SU-DHL-6 (cell line): ENCODE data around the gene ANK3.

Source experiments
- H2AFZ ChIP-seq: fragments of 200-600 bp; sonication (generic); 2 replicates; pipeline ENCODE4 v1.6.1; 2014; ENCODE audit warnings: low read depth, mild to moderate bottlenecking, moderate library complexity, mixed read lengths, antibody characterized with exemption, low read length; ENCODE audit not compliant: severe bottlenecking
- H3F3A ChIP-seq: fragments of 200-600 bp; shearing (Covaris generic); 2 replicates; pipeline ENCODE4 v1.6.0; 2016; ENCODE audit warnings: antibody characterized with exemption, mild to moderate bottlenecking; ENCODE audit not compliant: insufficient read depth
- H3K27ac ChIP-seq: fragments of 200-600 bp; sonication (generic); 2 replicates; pipeline ENCODE4 v1.5.1; 2016; ENCODE audit warnings: low read depth, mild to moderate bottlenecking, low read length, moderate library complexity, mixed read lengths
- H3K27me3 ChIP-seq: fragments of 200-600 bp; sonication (generic), shearing (Covaris generic); 2 replicates; pipeline ENCODE4 v1.6.0; 2014; ENCODE audit warnings: mild to moderate bottlenecking, low read length
- H3K36me3 ChIP-seq: fragments of 200-600 bp; sonication (generic); 2 replicates; pipeline ENCODE4 v1.6.1; 2014; ENCODE audit warnings: mild to moderate bottlenecking, low read length, mixed read lengths
- H3K4me2 ChIP-seq: fragments of 300-600, 200-600 bp; shearing (Covaris generic), sonication (generic); 2 replicates; pipeline ENCODE4 v1.6.0; 2014; ENCODE audit warnings: low read length, low read depth, mild to moderate bottlenecking; ENCODE audit not compliant: poor library complexity, severe bottlenecking
- H3K4me3 ChIP-seq: fragments of 200-600 bp; sonication (generic); 2 replicates; pipeline ENCODE4 v1.5.1; 2014; ENCODE audit warnings: antibody characterized with exemption, low read length, mild to moderate bottlenecking, mixed read lengths; ENCODE audit not compliant: insufficient read depth, poor library complexity, severe bottlenecking
- H3K79me2 ChIP-seq: fragments of 200-600 bp; sonication (generic); 2 replicates; pipeline ENCODE4 v1.6.1; 2014; ENCODE audit warnings: mild to moderate bottlenecking, low read length, moderate library complexity; ENCODE audit not compliant: insufficient read depth
- H3K9ac ChIP-seq: fragments of 200-600 bp; sonication (generic); 2 replicates; pipeline ENCODE4 v1.7.0; 2014; ENCODE audit warnings: mild to moderate bottlenecking, low read length
- H3K9me2 ChIP-seq: fragments of 200-600 bp; sonication (generic); replicated peaks from 2 replicates; pipeline ENCODE4 v1.6.1; 2014; ENCODE audit warnings: low read length; ENCODE audit not compliant: insufficient read depth
- H3K9me3 ChIP-seq: fragments of 200-600 bp; sonication (generic); 2 replicates; pipeline ENCODE4 v1.6.1; 2014; ENCODE audit warnings: low read length, mixed read lengths; ENCODE audit not compliant: insufficient read depth
- H4K20me1 ChIP-seq: fragments of 200-600 bp; sonication (generic); 2 replicates; pipeline ENCODE4 v1.6.1; 2014; ENCODE audit warnings: low read depth, mild to moderate bottlenecking, antibody characterized with exemption, low read length, moderate library complexity, mixed read lengths
- EZH2phosphoT487 ChIP-seq: fragments of 200-600 bp; sonication (generic), shearing (Covaris generic); conservative IDR thresholded peaks from 2 replicates; pipeline ENCODE4 v1.6.1; 2018; ENCODE audit warnings: mild to moderate bottlenecking, antibody characterized with exemption, low read length, moderate library complexity, mixed read lengths
- TF ChIP-seq, protein P1 (sequence below): fragments of 200-600 bp; sonication (generic); IDR thresholded peaks from one replicate; pipeline ENCODE4 v1.5.1; 2017; ENCODE audit warnings: antibody characterized with exemption, mild to moderate bottlenecking, low read length, moderate library complexity; ENCODE audit not compliant: insufficient read depth, poor library complexity, severe bottlenecking

Gene ANK3

DNA sequence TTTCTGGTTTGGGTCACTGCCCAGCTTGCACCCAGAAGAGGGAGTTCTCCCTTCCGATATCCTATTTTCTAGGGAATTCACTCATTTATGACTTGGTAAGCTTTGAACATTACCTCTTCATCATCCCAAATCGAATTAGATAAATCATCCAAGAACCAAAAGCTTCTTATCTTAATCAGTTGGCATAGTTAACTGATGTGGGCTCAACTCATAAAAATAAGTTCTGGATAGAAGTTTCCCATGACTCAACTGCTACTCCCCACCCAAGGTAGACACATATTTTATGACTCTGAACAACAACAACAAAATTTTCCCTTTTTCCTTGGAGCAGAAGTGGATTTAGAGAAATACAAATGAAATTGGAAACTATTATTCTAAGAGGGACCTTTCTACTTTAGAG, 380.4 kb downstream of the ANK3 start:
- Histone ChIP-seq H3K79me2 (no peaks in the 10 kb centered on the region), H3K4me3 (no peak overlapping the region), H3K4me2 (no peak overlapping the region), H3K9me3 (no peaks in the 10 kb centered on the region), H3K36me3 (no peaks in the 10 kb centered on the region), H2AFZ (no peak overlapping the region), H3K27ac (no peak overlapping the region), H3F3A (no peaks in the 10 kb centered on the region), H3K9me2 (no peaks in the 10 kb centered on the region), H3K9ac (no peak overlapping the region), H4K20me1 (no peaks in the 10 kb centered on the region), H3K27me3 (no peaks in the 10 kb centered on the region)
- TF ChIP-seq, protein P1, sequence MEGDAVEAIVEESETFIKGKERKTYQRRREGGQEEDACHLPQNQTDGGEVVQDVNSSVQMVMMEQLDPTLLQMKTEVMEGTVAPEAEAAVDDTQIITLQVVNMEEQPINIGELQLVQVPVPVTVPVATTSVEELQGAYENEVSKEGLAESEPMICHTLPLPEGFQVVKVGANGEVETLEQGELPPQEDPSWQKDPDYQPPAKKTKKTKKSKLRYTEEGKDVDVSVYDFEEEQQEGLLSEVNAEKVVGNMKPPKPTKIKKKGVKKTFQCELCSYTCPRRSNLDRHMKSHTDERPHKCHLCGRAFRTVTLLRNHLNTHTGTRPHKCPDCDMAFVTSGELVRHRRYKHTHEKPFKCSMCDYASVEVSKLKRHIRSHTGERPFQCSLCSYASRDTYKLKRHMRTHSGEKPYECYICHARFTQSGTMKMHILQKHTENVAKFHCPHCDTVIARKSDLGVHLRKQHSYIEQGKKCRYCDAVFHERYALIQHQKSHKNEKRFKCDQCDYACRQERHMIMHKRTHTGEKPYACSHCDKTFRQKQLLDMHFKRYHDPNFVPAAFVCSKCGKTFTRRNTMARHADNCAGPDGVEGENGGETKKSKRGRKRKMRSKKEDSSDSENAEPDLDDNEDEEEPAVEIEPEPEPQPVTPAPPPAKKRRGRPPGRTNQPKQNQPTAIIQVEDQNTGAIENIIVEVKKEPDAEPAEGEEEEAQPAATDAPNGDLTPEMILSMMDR: no peak
- TF ChIP-seq EZH2phosphoT487: no peak

DNA sequence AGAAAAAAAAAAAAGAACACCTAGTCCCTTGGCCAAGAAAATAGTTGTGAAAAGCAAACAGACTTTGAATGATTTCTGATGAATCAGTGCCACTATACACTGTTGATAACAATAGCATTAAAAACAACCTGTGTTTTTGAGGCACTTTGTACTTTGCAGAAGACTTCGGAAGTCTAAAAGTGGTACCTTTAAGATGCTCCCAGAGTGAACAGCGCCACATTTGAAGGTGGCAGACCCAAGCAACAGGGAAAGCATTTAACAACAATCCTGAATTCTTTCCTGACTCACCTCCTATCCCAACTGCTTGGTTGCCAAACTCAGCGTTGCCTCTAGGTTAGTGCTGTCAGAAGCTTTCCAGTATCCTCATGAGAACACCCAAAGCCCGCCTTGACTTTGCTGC, 380.9 kb downstream of the ANK3 start:
- TF ChIP-seq EZH2phosphoT487: no peak
- TF ChIP-seq, protein P1: no peak
- Histone ChIP-seq H3K27ac (no peak overlapping the region), H3K9me3 (no peaks in the 10 kb centered on the region), H4K20me1 (no peaks in the 10 kb centered on the region), H2AFZ (no peak overlapping the region), H3K9ac (no peak overlapping the region), H3K27me3 (no peaks in the 10 kb centered on the region), H3K79me2 (no peaks in the 10 kb centered on the region), H3K4me3 (no peak overlapping the region), H3K9me2 (no peaks in the 10 kb centered on the region), H3K36me3 (no peaks in the 10 kb centered on the region), H3F3A (no peaks in the 10 kb centered on the region), H3K4me2 (no peak overlapping the region)

DNA sequence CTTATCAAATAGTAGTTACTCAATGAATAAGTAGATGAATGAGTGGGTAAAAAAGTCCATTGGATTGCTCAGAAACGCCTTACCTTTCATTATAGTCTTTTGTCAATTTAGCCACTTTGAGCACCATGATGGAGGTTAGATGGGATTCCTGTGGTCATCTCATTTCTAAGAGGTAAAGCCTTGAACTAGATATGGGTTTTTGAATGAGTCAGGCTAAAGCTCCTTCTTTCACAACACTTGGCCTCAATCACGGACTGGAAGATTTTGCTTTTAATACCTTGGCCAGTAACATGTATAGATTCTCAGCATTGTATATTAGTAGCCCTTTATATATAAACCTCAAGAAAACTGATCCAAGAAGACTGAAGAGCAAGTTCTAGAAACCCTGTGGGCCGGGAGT, 383.6 kb downstream of the ANK3 start:
- no peaks in the 10 kb centered on the region for H3F3A ChIP-seq
- H3K79me2 ChIP-seq: no peaks in the 10 kb centered on the region
- TF ChIP-seq, protein P1: no peak
- TF ChIP-seq EZH2phosphoT487: no peak
- no peaks in the 10 kb centered on the region for H3K9me2 ChIP-seq
- H4K20me1 ChIP-seq: no peaks in the 10 kb centered on the region
- H3K9ac ChIP-seq: no peak overlapping the region
- H3K9me3 ChIP-seq: no peaks in the 10 kb centered on the region
- H3K4me3 ChIP-seq: no peak overlapping the region
- no peak overlapping the region for H3K4me2 ChIP-seq
- no peak overlapping the region for H3K27ac ChIP-seq
- H3K27me3 ChIP-seq: no peaks in the 10 kb centered on the region
- H2AFZ ChIP-seq: no peak overlapping the region
- H3K36me3 ChIP-seq: no peaks in the 10 kb centered on the region
